ENCODE results near the gene PLCL2. TPM values are rescaled to one million over a fixed set of nuclear protein-coding genes. Genes with fewer than 3 reads are reported as not detected.

The PLCL2 gene
- total and polyA plus RNA-seq, 4 donors, result 2.1 to 16.7 (median 7.0) TPM

GRCh38 chr3:16907243-16907642, 22.5 kb downstream of the PLCL2 start:
- intact Hi-C loops (cut with DNase I), result no loop called here
- Histone ChIP-seq H3K9me3 (ENCODE audit: control insufficient read depth, low read length) (no peaks in the 10 kb centered on the region), H3K4me3 (ENCODE audit: low read length in 2 of 2) (no peak overlapping the region), H3K27me3 (ENCODE audit: control insufficient read depth in 1 of 2, insufficient read depth in 2 of 2, low read length in 1 of 2) (no peaks in the 10 kb centered on the region), H3K36me3 (ENCODE audit: control insufficient read depth in 1 of 2, insufficient read depth in 2 of 2, low read length in 1 of 2) (no peaks in the 10 kb centered on the region), H3K27ac (ENCODE audit: low read depth in 1 of 2, low read length in 2 of 2) (no peak overlapping the region), H3K4me1 (ENCODE audit: control insufficient read depth in 1 of 2, insufficient read depth in 2 of 2, low read length in 2 of 2) (peaks cover 2 to 8% of the 10 kb centered on the region in 2 donors)
- DNase-seq, result no peak
- ATAC-seq (ENCODE audit: low FRiP score), result no peak

- Histone ChIP-seq H3K27me3 (ENCODE audit: control insufficient read depth in 1 of 2, insufficient read depth in 2 of 2, low read length in 1 of 2) (no peaks in the 10 kb centered on the region), H3K4me3 (ENCODE audit: low read length in 2 of 2) (no peak overlapping the region), H3K4me1 (ENCODE audit: control insufficient read depth in 1 of 2, insufficient read depth in 2 of 2, low read length in 2 of 2) (peaks cover 2 to 8% of the 10 kb centered on the region in 2 donors), H3K9me3 (ENCODE audit: control insufficient read depth, low read length) (no peaks in the 10 kb centered on the region), H3K27ac (ENCODE audit: low read depth in 1 of 2, low read length in 2 of 2) (no peak overlapping the region), H3K36me3 (ENCODE audit: control insufficient read depth in 1 of 2, insufficient read depth in 2 of 2, low read length in 1 of 2) (no peaks in the 10 kb centered on the region)
- DNase-seq, result no peak
- ATAC-seq (ENCODE audit: low FRiP score), result no peak
- intact Hi-C loops (cut with DNase I), result no loop called here
- 86 to 88% methylated on average over 6 of the region's 6 CpGs for WGBS, 2 donors
These were observed 23.5 kb downstream of the PLCL2 start for GRCh38 chr3:16908016-16908807.

- Histone ChIP-seq H3K27me3 (ENCODE audit: control insufficient read depth in 1 of 2, insufficient read depth in 2 of 2, low read length in 1 of 2) (no peaks in the 10 kb centered on the region), H3K4me3 (ENCODE audit: low read length in 2 of 2) (no peak overlapping the region), H3K36me3 (ENCODE audit: control insufficient read depth in 1 of 2, insufficient read depth in 2 of 2, low read length in 1 of 2) (no peaks in the 10 kb centered on the region), H3K27ac (ENCODE audit: low read depth in 1 of 2, low read length in 2 of 2) (no peak overlapping the region), H3K4me1 (ENCODE audit: control insufficient read depth in 1 of 2, insufficient read depth in 2 of 2, low read length in 2 of 2) (peaks cover 2 to 8% of the 10 kb centered on the region in 2 donors), H3K9me3 (ENCODE audit: control insufficient read depth, low read length) (no peaks in the 10 kb centered on the region)
- intact Hi-C loops (cut with DNase I), result no loop called here
- 94 to 96% methylated on average over 2 of the region's 2 CpGs for WGBS, 2 donors
- DNase-seq, result no peak
- no peak for ATAC-seq (ENCODE audit: low FRiP score)
These were observed 24.1 kb downstream of the PLCL2 start for GRCh38 chr3:16908896-16909295.

GRCh38 chr3:16909802-16910201, 25.0 kb downstream of the PLCL2 start:
- no peak for ATAC-seq (ENCODE audit: low FRiP score)
- intact Hi-C loops (cut with DNase I), result no loop called here
- H3K27me3 ChIP-seq (ENCODE audit: control insufficient read depth in 1 of 2, insufficient read depth in 2 of 2, low read length in 1 of 2), result no peaks in the 10 kb centered on the region
- no peak overlapping the region for H3K4me3 ChIP-seq (ENCODE audit: low read length in 2 of 2)
- H3K4me1 ChIP-seq (ENCODE audit: control insufficient read depth in 1 of 2, insufficient read depth in 2 of 2, low read length in 2 of 2), result peaks cover 0 to 8% of the 10 kb centered on the region in 2 donors
- H3K27ac ChIP-seq (ENCODE audit: low read depth in 1 of 2, low read length in 2 of 2), result no peak overlapping the region
- DNase-seq, result no peak
- H3K9me3 ChIP-seq (ENCODE audit: control insufficient read depth, low read length), result no peaks in the 10 kb centered on the region
- no peaks in the 10 kb centered on the region for H3K36me3 ChIP-seq (ENCODE audit: control insufficient read depth in 1 of 2, insufficient read depth in 2 of 2, low read length in 1 of 2)
- 98 to 99% methylated on average over 3 of the region's 3 CpGs for whole genome bisulfite sequencing, 2 donors

- Histone ChIP-seq H3K27ac (ENCODE audit: low read depth in 1 of 2, low read length in 2 of 2) (no peak overlapping the region), H3K27me3 (ENCODE audit: control insufficient read depth in 1 of 2, insufficient read depth in 2 of 2, low read length in 1 of 2) (no peaks in the 10 kb centered on the region), H3K4me1 (ENCODE audit: control insufficient read depth in 1 of 2, insufficient read depth in 2 of 2, low read length in 2 of 2) (peaks cover 0 to 8% of the 10 kb centered on the region in 2 donors), H3K4me3 (ENCODE audit: low read length in 2 of 2) (no peak overlapping the region), H3K9me3 (ENCODE audit: control insufficient read depth, low read length) (no peaks in the 10 kb centered on the region), H3K36me3 (ENCODE audit: control insufficient read depth in 1 of 2, insufficient read depth in 2 of 2, low read length in 1 of 2) (no peaks in the 10 kb centered on the region)
- no peak for DNase-seq
- intact Hi-C loops (cut with DNase I), result no loop called here
- no peak for ATAC-seq (ENCODE audit: low FRiP score)
- WGBS, 2 donors, result 40 to 49% methylated on average over 3 of the region's 3 CpGs
These were observed 25.5 kb downstream of the PLCL2 start for GRCh38 chr3:16910207-16910606.

GRCh38 chr3:16911916-16912315, 27.2 kb downstream of the PLCL2 start:
- no peaks in the 10 kb centered on the region for H3K36me3 ChIP-seq (ENCODE audit: control insufficient read depth in 1 of 2, insufficient read depth in 2 of 2, low read length in 1 of 2)
- H3K4me3 ChIP-seq (ENCODE audit: low read length in 2 of 2), result no peak overlapping the region
- H3K9me3 ChIP-seq (ENCODE audit: control insufficient read depth, low read length), result no peaks in the 10 kb centered on the region
- H3K27me3 ChIP-seq (ENCODE audit: control insufficient read depth in 1 of 2, insufficient read depth in 2 of 2, low read length in 1 of 2), result no peaks in the 10 kb centered on the region
- peaks cover 2 to 9% of the 10 kb centered on the region in 2 donors for H3K4me1 ChIP-seq (ENCODE audit: control insufficient read depth in 1 of 2, insufficient read depth in 2 of 2, low read length in 2 of 2)
- H3K27ac ChIP-seq (ENCODE audit: low read depth in 1 of 2, low read length in 2 of 2), result no peak overlapping the region
- DNase-seq (no peak), ATAC-seq (ENCODE audit: low FRiP score) (no peak)
- WGBS, 2 donors, result 86 to 92% methylated on average over 2 of the region's 2 CpGs
- intact Hi-C loops (cut with DNase I), result no loop called here

- DNase-seq, result no peak
- WGBS, 2 donors, result 93 to 99% methylated on average over 3 of the region's 3 CpGs
- Histone ChIP-seq H3K4me3 (ENCODE audit: low read length in 2 of 2) (no peak overlapping the region), H3K27me3 (ENCODE audit: control insufficient read depth in 1 of 2, insufficient read depth in 2 of 2, low read length in 1 of 2) (no peaks in the 10 kb centered on the region), H3K9me3 (ENCODE audit: control insufficient read depth, low read length) (no peaks in the 10 kb centered on the region), H3K36me3 (ENCODE audit: control insufficient read depth in 1 of 2, insufficient read depth in 2 of 2, low read length in 1 of 2) (no peaks in the 10 kb centered on the region), H3K4me1 (ENCODE audit: control insufficient read depth in 1 of 2, insufficient read depth in 2 of 2, low read length in 2 of 2) (peaks cover 2 to 11% of the 10 kb centered on the region in 2 donors), H3K27ac (ENCODE audit: low read depth in 1 of 2, low read length in 2 of 2) (no peak overlapping the region)
- intact Hi-C loops (cut with DNase I), result no loop called here
- ATAC-seq (ENCODE audit: low FRiP score), result no peak
These were observed 27.9 kb downstream of the PLCL2 start for GRCh38 chr3:16912400-16913263.

- Histone ChIP-seq H3K36me3 (ENCODE audit: control insufficient read depth in 1 of 2, insufficient read depth in 2 of 2, low read length in 1 of 2) (no peaks in the 10 kb centered on the region), H3K9me3 (ENCODE audit: control insufficient read depth, low read length) (no peaks in the 10 kb centered on the region), H3K4me1 (ENCODE audit: control insufficient read depth in 1 of 2, insufficient read depth in 2 of 2, low read length in 2 of 2) (peaks cover 2 to 12% of the 10 kb centered on the region in 2 donors), H3K27me3 (ENCODE audit: control insufficient read depth in 1 of 2, insufficient read depth in 2 of 2, low read length in 1 of 2) (no peaks in the 10 kb centered on the region), H3K27ac (ENCODE audit: low read depth in 1 of 2, low read length in 2 of 2) (no peak overlapping the region), H3K4me3 (ENCODE audit: low read length in 2 of 2) (no peak overlapping the region)
- ATAC-seq (ENCODE audit: low FRiP score) (no peak), DNase-seq (no peak)
- 96% methylated on average over 2 of the region's 2 CpGs for WGBS, 2 donors
- intact Hi-C loops (cut with DNase I), result no loop called here
These were observed 28.5 kb downstream of the PLCL2 start for GRCh38 chr3:16913264-16913580.

- no peak for DNase-seq
These were observed 32.1 kb downstream of the PLCL2 start for GRCh38 chr3:16916840-16917239.

More at GRCh38 chr3:16916840-16917239, 32.1 kb downstream of the PLCL2 start:
- 61 to 66% methylated on average over 5 of the region's 5 CpGs for WGBS, 2 donors
- H3K4me1 ChIP-seq (ENCODE audit: control insufficient read depth in 1 of 2, insufficient read depth in 2 of 2, low read length in 2 of 2), result peaks cover 2 to 12% of the 10 kb centered on the region in 2 donors
- intact Hi-C loops (cut with DNase I), result no loop called here
- ATAC-seq (ENCODE audit: low FRiP score), result no peak
- H3K27me3 ChIP-seq (ENCODE audit: control insufficient read depth in 1 of 2, insufficient read depth in 2 of 2, low read length in 1 of 2), result no peaks in the 10 kb centered on the region
- no peak overlapping the region for H3K4me3 ChIP-seq (ENCODE audit: low read length in 2 of 2)
- H3K9me3 ChIP-seq (ENCODE audit: control insufficient read depth, low read length), result no peaks in the 10 kb centered on the region
- H3K36me3 ChIP-seq (ENCODE audit: control insufficient read depth in 1 of 2, insufficient read depth in 2 of 2, low read length in 1 of 2), result no peaks in the 10 kb centered on the region
- no peak overlapping the region for H3K27ac ChIP-seq (ENCODE audit: low read depth in 1 of 2, low read length in 2 of 2)
